EL (cell line): ENCODE measurements around the gene C2orf49.

ENCODE experiments used
- DNase-seq: peaks from one replicate; pipeline ENCODE4 v3.0.0-alpha.2; 2016

The C2orf49 gene

DNA sequence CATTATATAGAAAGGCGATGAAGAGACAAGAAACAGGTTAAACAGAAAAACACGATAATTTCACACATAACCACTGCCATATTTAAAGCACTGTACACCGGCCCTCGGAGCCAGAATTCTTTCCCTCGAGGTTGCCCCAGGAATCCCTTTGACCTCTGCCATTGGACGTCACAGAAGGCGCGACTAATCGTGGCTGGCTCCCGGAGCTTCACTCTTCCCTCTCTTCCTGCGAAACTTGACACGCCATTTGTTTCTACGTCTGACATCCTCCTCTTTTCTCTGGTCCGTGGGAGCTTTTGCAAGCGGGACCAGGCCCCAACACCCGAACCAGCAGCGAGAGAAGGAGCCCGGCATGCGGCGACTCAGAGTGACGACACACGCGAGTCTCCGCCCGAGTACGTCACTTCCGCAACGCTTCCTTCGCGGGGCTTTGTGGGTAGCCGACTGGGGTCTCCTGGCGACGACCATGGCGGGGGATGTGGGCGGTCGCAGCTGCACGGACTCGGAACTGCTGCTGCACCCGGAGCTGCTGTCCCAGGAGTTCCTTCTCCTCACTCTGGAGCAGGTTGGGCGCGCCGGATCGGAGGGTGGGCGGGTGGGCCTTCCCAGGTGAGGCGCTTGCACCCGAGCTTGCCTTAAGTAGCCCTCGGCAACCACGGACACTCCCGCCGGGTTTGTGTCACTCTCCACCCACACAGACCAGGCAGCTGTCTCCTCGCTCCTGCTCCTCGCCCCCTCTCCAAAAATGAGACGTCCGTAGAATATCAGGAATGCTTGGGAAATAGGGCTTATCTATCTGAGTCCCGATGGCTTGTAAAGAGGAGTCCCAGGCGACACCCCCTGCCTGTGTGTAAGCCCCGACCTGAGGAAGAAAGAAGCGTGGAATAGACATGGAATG lies at the start of gene C2orf49:
TSS of gene C2orf49 (plus strand) at position 419 of the 898 bp plus-strand sequence. CDS start at position 467, 48 bp downstream.
- DNase-seq, result peak; percentile 86

GRCh38 chr2:105287692-105288091 lies 49.6 kb upstream of the C2orf49 start:
- DNase-seq, result peak; percentile 26

DNA sequence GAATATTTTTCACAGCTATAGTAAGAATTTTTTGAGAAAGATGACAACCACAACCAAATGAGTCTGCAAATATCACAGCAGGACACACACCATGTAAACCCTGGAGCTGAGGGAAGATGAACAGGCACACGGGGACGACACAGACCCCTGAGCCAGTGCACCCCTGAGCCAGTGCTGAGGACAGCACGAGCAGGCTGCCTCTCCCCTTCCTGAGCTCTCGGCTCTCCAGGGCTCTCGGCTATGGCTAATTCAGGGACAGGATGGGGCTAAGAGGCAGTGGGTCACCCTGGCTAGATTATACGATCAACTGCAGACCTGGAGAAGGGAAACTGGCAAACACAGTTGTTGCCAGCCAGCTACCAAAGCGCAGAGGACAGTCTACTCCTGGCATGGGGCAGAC lies 49.2 kb upstream of the C2orf49 start:
- DNase-seq, result no peak

- DNase-seq, result no peak
These were observed 46.2 kb upstream of the C2orf49 start for GRCh38 chr2:105290981-105291660.

- peak; percentile 11 for DNase-seq
These were observed 45.4 kb upstream of the C2orf49 start for GRCh38 chr2:105291981-105292380.

GRCh38 chr2:105294046-105294445 lies 43.3 kb upstream of the C2orf49 start:
- DNase-seq, result no peak

DNA sequence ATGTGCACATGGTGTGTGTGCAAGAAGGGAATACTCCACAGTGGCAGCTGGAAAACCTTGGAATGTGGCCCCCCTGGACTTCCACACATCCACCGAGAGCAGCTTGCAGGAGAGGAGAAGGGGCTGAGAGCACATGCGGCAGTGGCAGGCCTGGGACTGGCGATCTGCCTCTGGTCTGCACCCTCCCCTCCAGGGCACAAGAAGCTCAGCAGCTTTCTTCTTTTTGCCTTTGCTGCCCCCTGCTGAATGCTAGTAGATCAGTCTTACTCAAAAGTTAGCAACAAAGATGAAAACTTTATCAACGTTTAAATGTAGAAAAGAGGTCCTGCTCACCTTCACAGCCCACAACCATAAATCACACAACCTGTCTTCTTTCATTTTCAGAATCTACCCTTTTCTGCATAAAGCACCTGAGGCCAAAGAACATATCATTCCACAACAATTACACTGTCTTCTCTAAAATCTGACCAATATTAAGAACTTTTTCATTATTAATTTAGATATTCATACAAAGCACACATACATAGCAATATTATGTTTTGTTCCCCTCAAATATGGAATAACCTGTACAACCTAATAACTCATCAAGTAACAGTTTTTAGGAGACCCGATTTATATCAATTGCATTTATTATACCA lies 42.4 kb upstream of the C2orf49 start:
- peak; percentile 64 for DNase-seq

- DNase-seq, result no peak
These were observed 41.2 kb upstream of the C2orf49 start for GRCh38 chr2:105296017-105296611.

GRCh38 chr2:105297216-105297615 lies 40.1 kb upstream of the C2orf49 start:
- DNase-seq, result no peak

GRCh38 chr2:105298017-105298416 lies 39.3 kb upstream of the C2orf49 start:
- no peak for DNase-seq

DNA sequence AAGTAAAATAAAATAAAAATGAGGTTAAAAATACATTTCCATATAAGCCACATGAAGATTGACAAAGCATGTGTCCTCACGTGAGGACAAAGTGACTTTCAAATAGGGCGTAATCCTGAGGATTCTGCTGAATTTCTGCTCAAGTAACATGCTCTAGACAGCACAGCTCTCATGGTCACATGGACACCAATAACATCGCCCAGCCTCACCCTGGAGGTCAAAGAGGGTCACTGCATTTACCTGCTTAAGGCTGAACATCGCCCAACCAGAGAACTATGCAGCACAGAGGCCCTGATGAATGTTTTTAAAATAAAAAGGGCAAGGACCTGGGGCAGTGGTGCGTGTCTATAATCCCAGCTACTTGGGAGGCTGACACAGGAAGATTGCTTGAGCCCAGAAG lies 38.0 kb upstream of the C2orf49 start:
- DNase-seq, result no peak

DNA sequence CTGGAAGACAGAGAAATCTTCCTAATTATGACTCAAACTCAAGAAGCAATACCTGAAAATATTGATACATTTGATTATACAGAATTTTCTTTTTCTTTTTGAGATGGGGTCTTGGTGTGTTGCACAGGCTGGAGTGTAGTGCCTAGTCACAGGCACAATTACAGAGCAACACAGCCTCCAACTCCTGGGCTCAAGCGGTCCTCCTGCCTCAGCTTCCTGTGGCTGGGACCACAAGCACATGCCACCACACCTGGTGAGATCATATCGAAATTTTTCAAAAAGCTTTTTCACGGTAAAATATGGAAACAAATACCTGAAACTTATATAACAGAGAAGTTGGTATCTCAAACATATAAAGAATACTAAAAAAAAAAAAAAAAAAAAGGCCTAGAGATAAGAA lies 35.7 kb upstream of the C2orf49 start:
- DNase-seq, result no peak

- DNase-seq, result no peak
These were observed 30.2 kb upstream of the C2orf49 start for GRCh38 chr2:105307146-105307545.

- DNase-seq, result no peak
These were observed 29.8 kb upstream of the C2orf49 start for GRCh38 chr2:105307550-105307949.

DNA sequence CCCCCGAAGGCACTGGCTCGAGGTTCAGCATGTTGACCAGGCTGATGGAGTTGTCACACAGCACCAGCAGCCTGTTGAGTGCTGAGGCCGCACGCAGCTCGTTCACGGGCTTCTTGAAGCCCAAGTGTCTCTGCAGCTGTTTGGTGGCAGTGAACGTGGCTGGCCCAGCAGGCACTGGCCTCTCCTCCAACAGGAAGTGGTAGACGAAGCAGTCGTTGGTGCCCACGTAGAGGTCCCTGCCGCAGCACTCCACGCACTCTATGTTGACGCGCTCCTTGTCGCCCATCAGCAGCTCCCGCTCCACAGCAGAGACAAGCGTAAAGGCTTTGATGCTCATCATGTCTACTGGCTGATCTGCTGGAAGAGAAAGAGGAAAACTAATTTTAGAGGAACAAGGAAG lies 29.4 kb upstream of the C2orf49 start:
- DNase-seq, result no peak

GRCh38 chr2:105308382-105309146 lies 28.8 kb upstream of the C2orf49 start:
- no peak for DNase-seq

DNA sequence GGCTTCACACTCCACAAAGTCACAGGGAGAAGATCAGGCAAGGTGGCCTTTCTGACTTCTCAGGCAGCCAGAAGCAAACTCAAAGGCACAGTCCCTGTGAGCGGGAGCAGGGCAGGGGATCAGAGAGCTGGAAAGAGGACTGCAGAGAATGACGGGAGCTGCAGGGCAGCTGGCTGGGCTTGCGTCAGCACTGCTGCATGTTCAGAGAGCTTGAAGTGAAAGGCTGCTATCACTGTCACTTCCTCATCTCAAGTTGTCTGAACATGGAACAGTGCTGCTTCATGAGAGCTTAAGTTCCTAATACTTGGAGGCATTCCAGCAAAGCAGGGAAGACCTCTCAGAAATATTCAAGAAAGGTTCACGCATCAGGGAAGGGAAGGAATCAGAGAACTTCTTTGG lies 28.2 kb upstream of the C2orf49 start:
- no peak for DNase-seq

- DNase-seq, result no peak
These were observed 23.5 kb upstream of the C2orf49 start for GRCh38 chr2:105313877-105314276.

DNA sequence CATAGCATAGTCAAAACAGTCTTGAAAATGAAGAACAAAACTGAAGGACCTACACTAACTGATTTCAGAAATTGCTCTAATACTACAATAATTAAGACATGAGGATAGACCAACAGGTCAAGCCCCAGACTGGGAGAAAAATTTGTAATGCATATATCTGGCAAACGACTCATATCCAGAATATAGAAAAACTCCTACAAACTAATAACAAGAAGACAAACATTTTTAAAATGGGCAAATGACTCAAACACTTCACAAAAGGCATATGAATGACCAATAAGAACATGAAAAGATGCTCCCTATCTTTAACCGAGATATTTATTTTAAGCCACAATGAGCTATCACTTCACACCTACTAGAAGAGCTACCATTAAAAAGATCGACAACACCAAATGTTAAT lies 22.0 kb upstream of the C2orf49 start:
- no peak for DNase-seq

GRCh38 chr2:105317937-105318336 lies 19.4 kb upstream of the C2orf49 start:
- no peak for DNase-seq

DNA sequence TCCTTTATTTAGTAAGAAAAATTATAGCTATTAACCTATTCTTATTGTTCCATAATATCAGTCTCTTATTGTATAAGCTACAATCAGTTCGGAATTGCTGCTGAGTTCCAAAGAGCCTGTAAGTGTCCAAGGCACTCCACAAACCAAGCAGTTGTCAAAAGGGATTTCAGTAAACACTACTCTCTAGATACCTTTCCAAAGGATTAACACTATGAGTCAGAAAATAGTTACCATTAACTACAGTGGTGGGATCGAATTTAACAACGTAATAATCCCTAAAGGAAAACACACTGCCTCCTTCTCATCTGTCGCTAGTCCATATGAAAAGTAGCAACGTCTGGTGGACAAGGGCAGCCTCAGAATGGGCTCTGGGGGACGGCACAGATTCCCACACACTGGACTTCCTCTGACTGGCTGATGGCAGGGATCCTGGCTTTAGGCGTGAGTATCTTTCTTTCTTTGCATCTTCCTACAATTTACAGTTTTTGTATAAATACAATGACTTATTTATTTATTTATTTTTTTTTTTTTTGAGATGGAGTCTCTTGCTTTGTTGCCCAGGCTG lies 16.6 kb upstream of the C2orf49 start:
- no peak for DNase-seq
